K562 (cell line): Measurements from ENCODE around the gene SPRING1. TPM values are rescaled to one million over a fixed set of nuclear protein-coding genes. Genes with fewer than 3 reads are reported as not detected.

ENCODE experiments used
- EP300 ChIP-seq: IDR thresholded peaks from 2 replicates; pipeline ENCODE4 v1.6.1; 2012; ENCODE audit warnings: low read length, improper control_type of control experiment
- HEY1 ChIP-seq: fragments of 250-450 bp; sonication (Bioruptor Pico); IDR thresholded peaks from 2 replicates; pipeline ENCODE4 v1.5.0; 2020; ENCODE audit warnings: mild to moderate bottlenecking, moderate library complexity, borderline replicate concordance
- HIVEP1 ChIP-seq: fragments of 250-450 bp; sonication (Bioruptor Pico); IDR thresholded peaks from 2 replicates; pipeline ENCODE4 v1.4.0; 2020; ENCODE audit warnings: mild to moderate bottlenecking
- LARP7 ChIP-seq: fragments of 450-650 bp; IDR thresholded peaks from 2 replicates; pipeline ENCODE4 v1.6.1; 2016
- MBD2 ChIP-seq: sonication (generic); IDR thresholded peaks from 2 replicates; pipeline ENCODE4 v1.6.1; 2016; ENCODE audit warnings: low read depth, borderline replicate concordance
- MYBL2 ChIP-seq, 2 experiments: fragments of 450-650 bp in 1 of 2; sonication (generic) in 1 of 2; formaldehyde crosslinking in 1 of 2; IDR thresholded peaks; 2 replicates each; pipeline versions ENCODE4 v1.6.1 to v1.8.1; 2017 to 2022; ENCODE audit warnings: borderline replicate concordance in 1 of 2, inconsistent platforms in 1 of 2, low read depth in 1 of 2, mild to moderate bottlenecking in 1 of 2, missing genetic modification reagents in 1 of 2, moderate library complexity in 1 of 2
- NFIC ChIP-seq: fragments of 450-650 bp; IDR thresholded peaks from 2 replicates; pipeline ENCODE4 v1.6.1; 2017; ENCODE audit warnings: mild to moderate bottlenecking, inconsistent platforms
- NR3C1 ChIP-seq: sonication (generic); formaldehyde crosslinking; IDR thresholded peaks from 2 replicates; pipeline ENCODE4 v1.8.1; 2022; ENCODE audit warnings: missing genetic modification reagents
- PHB ChIP-seq: fragments of 250-450 bp; sonication (Bioruptor Pico); IDR thresholded peaks from 2 replicates; pipeline ENCODE4 v1.5.0; 2021
- PHF20 ChIP-seq: fragments of 450-650 bp; IDR thresholded peaks from 2 replicates; pipeline ENCODE4 v1.6.1; 2018; ENCODE audit not compliant: partially characterized antibody
- POLR2AphosphoS5 ChIP-seq: IDR thresholded peaks from 2 replicates; pipeline ENCODE4 v1.6.1; 2011; ENCODE audit warnings: mild to moderate bottlenecking, low read depth, low read length, moderate library complexity; ENCODE audit not compliant: control insufficient read depth, insufficient read depth
- RFX7 ChIP-seq: fragments of 250-450 bp; sonication (Bioruptor Pico); IDR thresholded peaks from 2 replicates; pipeline ENCODE4 v1.5.1; 2021; ENCODE audit warnings: mild to moderate bottlenecking
- ZNF133 ChIP-seq: fragments of 250-450 bp; sonication (Bioruptor Pico); IDR thresholded peaks from 2 replicates; pipeline ENCODE4 v1.4.0; 2020; ENCODE audit warnings: mild to moderate bottlenecking
- ZNF23 ChIP-seq: fragments of 250-450 bp; sonication (Bioruptor Pico); IDR thresholded peaks from 2 replicates; pipeline ENCODE4 v1.4.0; 2020; ENCODE audit warnings: mild to moderate bottlenecking
- ZNF316 ChIP-seq: fragments of 450-650 bp; IDR thresholded peaks from 2 replicates; pipeline ENCODE4 v1.6.1; 2016
- ZNF445 ChIP-seq: fragments of 250-450 bp; sonication (Bioruptor Pico); IDR thresholded peaks from 2 replicates; pipeline ENCODE4 v1.4.0; 2020; ENCODE audit warnings: low read depth, mild to moderate bottlenecking, moderate library complexity
- polyA plus RNA-seq, 8 experiments: library from polyadenylated mRNA; depleted of rRNA in 4 of 8; stranded (reverse) in 5 of 8; unstranded in 3 of 8; fragments of >200 nt; fragmentation: Nextera tagmentation in 2 of 8; fragmentation: Illumina TruSeq in 1 of 8; extraction: Ambion mirVana in 2 of 8; extraction: Trizol in 1 of 8; gene quantifications; 2 replicates each; pipeline versions ENCODE4 v1.2.1 to v1.2.3, GENCODE V29; 2011 to 2014; ENCODE audit warnings: inconsistent platforms in 1 of 8, missing spikeins in 1 of 8
- total RNA-seq, 7 experiments: library from RNA; depleted of rRNA in 6 of 7; stranded (reverse); fragments of >200 nt in 6 of 7; fragmentation: Illumina TruSeq in 2 of 7; extraction: Trizol in 2 of 7; gene quantifications; 2 replicates each; pipeline versions ENCODE4 v1.2.1 to v1.2.3, GENCODE V29; 2011 to 2021; ENCODE audit warnings: low replicate concordance in 1 of 7
- TF ChIP-seq, protein P1 (sequence below): fragments of 450-650 bp; IDR thresholded peaks from 2 replicates; pipeline ENCODE4 v1.6.1; 2016; ENCODE audit warnings: antibody characterized with exemption
- TF ChIP-seq, protein P2 (sequence below), 2 experiments: fragments of 450-650 bp; conservative IDR thresholded peaks; 2 replicates each; pipeline ENCODE4 v1.6.1; 2017; ENCODE audit warnings: mild to moderate bottlenecking in 2 of 2, moderate library complexity in 2 of 2
- TF ChIP-seq, protein P3 (sequence below): fragments of 200-800 bp; sonication (Bioruptor generic); IDR thresholded peaks from 2 replicates; pipeline ENCODE4 v1.6.1; 2017; ENCODE audit warnings: missing genetic modification characterization, missing compliant biosample characterization
- TF ChIP-seq, protein P4 (sequence below): fragments of 450-650 bp; IDR thresholded peaks from 2 replicates; pipeline ENCODE4 v1.6.1; 2016; ENCODE audit warnings: missing biosample characterization, missing genetic modification characterization
- TF ChIP-seq, protein P5 (sequence below): fragments of 450-650 bp; IDR thresholded peaks from 2 replicates; pipeline ENCODE4 v1.6.1; 2016; ENCODE audit warnings: borderline replicate concordance

SPRING1 gene
- total and polyA plus RNA-seq, 9 of the 15 experiments (the other 6 are each of a cell fraction or from before 2014, with no cell fraction given) = 1.1 to 20.0 (median 8.0) TPM

DNA sequence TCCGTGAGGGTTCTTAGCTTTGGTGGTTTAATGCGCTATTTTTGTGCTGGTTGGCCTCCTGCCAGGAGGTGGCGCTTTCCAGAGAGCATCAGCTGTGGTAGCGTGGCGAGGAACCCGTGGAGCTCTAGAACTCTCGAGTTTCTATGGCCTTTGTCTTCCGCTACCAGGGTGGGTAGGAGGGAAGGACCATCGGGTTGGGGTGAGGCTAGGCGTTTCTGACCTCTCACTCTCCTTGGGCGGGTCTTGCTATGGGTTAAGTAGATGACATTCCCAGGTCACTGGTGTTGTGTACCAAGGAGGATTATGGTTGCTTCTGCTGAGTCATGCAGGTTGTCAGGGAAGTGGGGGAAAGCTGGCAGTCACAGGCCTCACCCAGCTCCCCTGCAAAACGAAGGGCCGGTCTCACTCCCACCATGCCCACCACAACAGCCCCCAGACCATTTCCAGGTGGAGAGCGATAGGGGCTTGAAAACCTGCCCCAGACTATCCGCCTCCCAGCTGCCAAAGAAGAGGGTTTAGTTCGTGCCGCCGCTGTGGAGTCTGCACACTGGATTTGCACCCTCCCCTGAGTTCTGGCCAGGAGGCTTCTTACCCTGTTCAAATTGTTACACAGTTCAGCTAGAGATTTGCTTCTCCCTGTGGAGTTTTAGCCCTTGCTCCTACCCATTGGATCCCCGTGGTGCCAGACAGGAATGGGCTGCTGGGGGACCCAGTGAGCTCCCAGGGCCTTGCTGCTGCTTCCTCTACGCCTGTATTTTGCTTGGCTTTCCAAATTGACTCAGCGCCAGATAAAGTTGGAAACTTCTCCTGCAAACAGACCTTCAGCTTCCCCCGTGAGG, 22.1 kb upstream of the SPRING1 start (continued):
- TF ChIP-seq, protein P1, sequence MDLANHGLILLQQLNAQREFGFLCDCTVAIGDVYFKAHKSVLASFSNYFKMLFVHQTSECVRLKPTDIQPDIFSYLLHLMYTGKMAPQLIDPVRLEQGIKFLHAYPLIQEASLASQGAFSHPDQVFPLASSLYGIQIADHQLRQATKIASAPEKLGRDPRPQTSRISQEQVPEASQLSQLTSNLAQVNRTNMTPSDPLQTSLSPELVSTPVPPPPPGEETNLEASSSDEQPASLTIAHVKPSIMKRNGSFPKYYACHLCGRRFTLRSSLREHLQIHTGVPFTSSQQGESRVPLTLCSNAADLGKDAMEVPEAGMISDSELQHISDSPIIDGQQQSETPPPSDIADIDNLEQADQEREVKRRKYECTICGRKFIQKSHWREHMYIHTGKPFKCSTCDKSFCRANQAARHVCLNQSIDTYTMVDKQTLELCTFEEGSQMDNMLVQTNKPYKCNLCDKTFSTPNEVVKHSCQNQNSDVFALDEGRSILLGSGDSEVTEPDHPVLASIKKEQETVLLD = peak; percentile 65; the same call in 1 of the 2 replicates
- peak; percentile 97 for TF ChIP-seq ZNF316
- no peak for TF ChIP-seq ZNF133
- TF ChIP-seq, protein P2, sequence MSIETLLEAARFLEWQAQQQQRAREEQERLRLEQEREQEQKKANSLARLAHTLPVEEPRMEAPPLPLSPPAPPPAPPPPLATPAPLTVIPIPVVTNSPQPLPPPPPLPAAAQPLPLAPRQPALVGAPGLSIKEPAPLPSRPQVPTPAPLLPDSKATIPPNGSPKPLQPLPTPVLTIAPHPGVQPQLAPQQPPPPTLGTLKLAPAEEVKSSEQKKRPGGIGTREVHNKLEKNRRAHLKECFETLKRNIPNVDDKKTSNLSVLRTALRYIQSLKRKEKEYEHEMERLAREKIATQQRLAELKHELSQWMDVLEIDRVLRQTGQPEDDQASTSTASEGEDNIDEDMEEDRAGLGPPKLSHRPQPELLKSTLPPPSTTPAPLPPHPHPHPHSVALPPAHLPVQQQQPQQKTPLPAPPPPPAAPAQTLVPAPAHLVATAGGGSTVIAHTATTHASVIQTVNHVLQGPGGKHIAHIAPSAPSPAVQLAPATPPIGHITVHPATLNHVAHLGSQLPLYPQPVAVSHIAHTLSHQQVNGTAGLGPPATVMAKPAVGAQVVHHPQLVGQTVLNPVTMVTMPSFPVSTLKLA (conservative IDR thresholded peaks at IDR 0.05) = peak; percentile 63 to 81
- TF ChIP-seq, protein P3, sequence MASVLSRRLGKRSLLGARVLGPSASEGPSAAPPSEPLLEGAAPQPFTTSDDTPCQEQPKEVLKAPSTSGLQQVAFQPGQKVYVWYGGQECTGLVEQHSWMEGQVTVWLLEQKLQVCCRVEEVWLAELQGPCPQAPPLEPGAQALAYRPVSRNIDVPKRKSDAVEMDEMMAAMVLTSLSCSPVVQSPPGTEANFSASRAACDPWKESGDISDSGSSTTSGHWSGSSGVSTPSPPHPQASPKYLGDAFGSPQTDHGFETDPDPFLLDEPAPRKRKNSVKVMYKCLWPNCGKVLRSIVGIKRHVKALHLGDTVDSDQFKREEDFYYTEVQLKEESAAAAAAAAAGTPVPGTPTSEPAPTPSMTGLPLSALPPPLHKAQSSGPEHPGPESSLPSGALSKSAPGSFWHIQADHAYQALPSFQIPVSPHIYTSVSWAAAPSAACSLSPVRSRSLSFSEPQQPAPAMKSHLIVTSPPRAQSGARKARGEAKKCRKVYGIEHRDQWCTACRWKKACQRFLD (CRISPR knock-in tag) = no peak
- peak; percentile 94 for TF ChIP-seq NFIC
- peak; percentile 57 for TF ChIP-seq PHF20
- 0 out of 2 replicates have a peak, but pooled peaks have one; percentile 29 for TF ChIP-seq MBD2
- TF ChIP-seq MYBL2 (IDR thresholded peaks at IDR 0.05; ENCODE audit: low read depth) = no peak
- TF ChIP-seq MYBL2 (CRISPR knock-in tag; IDR thresholded peaks at IDR 0.05; ENCODE audit: borderline replicate concordance) = no peak
- TF ChIP-seq HIVEP1 (CRISPR knock-in tag) = no peak
- no peak for TF ChIP-seq ZNF445 (CRISPR knock-in tag)
- TF ChIP-seq, protein P4, sequence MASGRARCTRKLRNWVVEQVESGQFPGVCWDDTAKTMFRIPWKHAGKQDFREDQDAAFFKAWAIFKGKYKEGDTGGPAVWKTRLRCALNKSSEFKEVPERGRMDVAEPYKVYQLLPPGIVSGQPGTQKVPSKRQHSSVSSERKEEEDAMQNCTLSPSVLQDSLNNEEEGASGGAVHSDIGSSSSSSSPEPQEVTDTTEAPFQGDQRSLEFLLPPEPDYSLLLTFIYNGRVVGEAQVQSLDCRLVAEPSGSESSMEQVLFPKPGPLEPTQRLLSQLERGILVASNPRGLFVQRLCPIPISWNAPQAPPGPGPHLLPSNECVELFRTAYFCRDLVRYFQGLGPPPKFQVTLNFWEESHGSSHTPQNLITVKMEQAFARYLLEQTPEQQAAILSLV (tag) = no peak
- TF ChIP-seq LARP7 = no peak
- TF ChIP-seq, protein P5, sequence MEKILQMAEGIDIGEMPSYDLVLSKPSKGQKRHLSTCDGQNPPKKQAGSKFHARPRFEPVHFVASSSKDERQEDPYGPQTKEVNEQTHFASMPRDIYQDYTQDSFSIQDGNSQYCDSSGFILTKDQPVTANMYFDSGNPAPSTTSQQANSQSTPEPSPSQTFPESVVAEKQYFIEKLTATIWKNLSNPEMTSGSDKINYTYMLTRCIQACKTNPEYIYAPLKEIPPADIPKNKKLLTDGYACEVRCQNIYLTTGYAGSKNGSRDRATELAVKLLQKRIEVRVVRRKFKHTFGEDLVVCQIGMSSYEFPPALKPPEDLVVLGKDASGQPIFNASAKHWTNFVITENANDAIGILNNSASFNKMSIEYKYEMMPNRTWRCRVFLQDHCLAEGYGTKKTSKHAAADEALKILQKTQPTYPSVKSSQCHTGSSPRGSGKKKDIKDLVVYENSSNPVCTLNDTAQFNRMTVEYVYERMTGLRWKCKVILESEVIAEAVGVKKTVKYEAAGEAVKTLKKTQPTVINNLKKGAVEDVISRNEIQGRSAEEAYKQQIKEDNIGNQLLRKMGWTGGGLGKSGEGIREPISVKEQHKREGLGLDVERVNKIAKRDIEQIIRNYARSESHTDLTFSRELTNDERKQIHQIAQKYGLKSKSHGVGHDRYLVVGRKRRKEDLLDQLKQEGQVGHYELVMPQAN = peak; percentile 25; the same call in 1 of the 2 replicates
- no peak for TF ChIP-seq HEY1 (CRISPR knock-in tag)
- no peak for TF ChIP-seq EP300
- TF ChIP-seq ZNF23 = no peak
- TF ChIP-seq PHB (CRISPR knock-in tag) = no peak
- no peak for TF ChIP-seq RFX7 (CRISPR knock-in tag)
- no peak for TF ChIP-seq POLR2AphosphoS5
- no peak for TF ChIP-seq NR3C1 (CRISPR knock-in tag)
